Sigmoid colon (tissue), 4 donors: ENCODE results near the gene CLSTN2.

ENCODE experiments used
- CTCF ChIP-seq, 4 experiments: fragments of 450-650 bp in 3 of 4; fragments of 200-600 bp in 1 of 4; IDR thresholded peaks; one replicate each; pipeline ENCODE4 v1.5.1; 2016 to 2019; ENCODE audit warnings: antibody characterized with exemption in 4 of 4, mild to moderate bottlenecking in 3 of 4, moderate library complexity in 2 of 4
- EP300 ChIP-seq, 4 donors: sonication (generic); formaldehyde crosslinking; IDR thresholded peaks; one replicate each; pipeline ENCODE4 v1.6.1; 2017; ENCODE audit warnings: antibody characterized with exemption in 4 of 4
- POLR2A ChIP-seq, 2 donors: fragments of 450-650 bp; IDR thresholded peaks; one replicate each; pipeline ENCODE4 v1.6.1; 2016; ENCODE audit warnings: antibody characterized with exemption in 2 of 2, mild to moderate bottlenecking in 2 of 2, moderate library complexity in 2 of 2

DNA sequence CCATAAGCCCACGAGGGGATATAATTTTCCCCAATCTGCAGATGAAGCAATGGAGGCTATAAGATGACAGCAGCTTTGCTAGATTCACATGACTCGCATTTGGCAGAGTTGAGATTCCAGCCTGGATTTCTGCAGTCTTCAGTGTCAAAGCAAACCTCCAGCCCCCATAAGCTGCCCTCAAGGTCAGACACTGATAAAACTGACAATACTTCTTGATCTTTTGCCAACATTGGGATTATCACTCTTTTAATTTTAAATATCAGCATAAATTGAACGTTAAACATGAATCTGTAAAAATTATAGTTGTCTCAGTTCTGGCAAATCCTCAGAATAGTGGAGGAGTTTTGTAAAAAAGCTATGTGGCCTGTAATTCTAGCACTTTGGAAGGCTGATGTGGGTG lies 508.8 kb downstream of the CLSTN2 start:
- TF ChIP-seq POLR2A (IDR thresholded peaks at IDR 0.05) (no peak), CTCF (IDR thresholded peaks at IDR 0.05) (no peak), EP300 (IDR thresholded peaks at IDR 0.05) (no peak)
